Motor neuron (in vitro differentiated cells): ENCODE data around the gene LRRC43. TPM values are rescaled to one million over a fixed set of nuclear protein-coding genes. Genes with fewer than 3 reads are reported as not detected.
"Not testable (repeated sequence)": the region's sequence is repeated elsewhere in the genome, so short reads cannot be mapped to it uniquely, and the experiment has no call there.

Experiments
- ATAC-seq, 8 experiments: fragments of 200-7000 bp; cut with Tn5 transposase; replicated peaks in 6 of 8; 2 replicates each; pipeline ENCODE4 v1.8.0; 2021; ENCODE audit warnings: mild to moderate bottlenecking in 8 of 8, moderate library complexity in 8 of 8
- H3K27ac ChIP-seq, 2 donors: fragments of 250-450 bp; sonication (Bioruptor Pico); 2 replicates each; pipeline ENCODE4 v1.9.0; 2021; ENCODE audit warnings: antibody characterized with exemption in 2 of 2, mild to moderate bottlenecking in 2 of 2, moderate library complexity in 1 of 2
- H3K4me1 ChIP-seq, 2 donors: fragments of 250-450 bp; sonication (Bioruptor Pico); replicated peaks in 1 of 2; 2 replicates each; pipeline ENCODE4 v1.6.1; 2021; ENCODE audit warnings: antibody characterized with exemption in 2 of 2, mild to moderate bottlenecking in 2 of 2, moderate library complexity in 1 of 2
- H3K4me3 ChIP-seq, 5 donors: fragments of 250-450 bp; sonication (Bioruptor Pico); 2 replicates each; pipeline ENCODE4 v1.9.0; 2021; ENCODE audit warnings: antibody characterized with exemption in 5 of 5, mild to moderate bottlenecking in 5 of 5, moderate library complexity in 4 of 5
- WGBS, 10 experiments: fragments of 450-650 bp; shearing (Covaris generic); methylation state at CpG; one replicate each; pipeline ENCODE4 v1.0.0; 2022; 5-methylcytosine and 5-hydroxymethylcytosine counted together
- in situ Hi-C, 9 experiments: fragments of 400-800 bp; cut with MboI; loops; one replicate each; pipeline ENCODE4 v1.15.0; 2021; ENCODE audit warnings: low sequenced_read_pairs in 9 of 9, low pct_unique_long_range_greater_than_20kb in 2 of 9; ENCODE audit not compliant: unreplicated experiment in 9 of 9
- total RNA-seq, 8 experiments: library from RNA; unstranded; fragments of 300-600 nt; gene quantifications; 2 replicates each; pipeline versions ENCODE4 v1.2.3 to v1.2.4, GENCODE V29; 2022

The LRRC43 gene
- total RNA-seq, 8 experiments from 2014 or later: 0.14 to 4.8 (median 1.0) TPM

DNA sequence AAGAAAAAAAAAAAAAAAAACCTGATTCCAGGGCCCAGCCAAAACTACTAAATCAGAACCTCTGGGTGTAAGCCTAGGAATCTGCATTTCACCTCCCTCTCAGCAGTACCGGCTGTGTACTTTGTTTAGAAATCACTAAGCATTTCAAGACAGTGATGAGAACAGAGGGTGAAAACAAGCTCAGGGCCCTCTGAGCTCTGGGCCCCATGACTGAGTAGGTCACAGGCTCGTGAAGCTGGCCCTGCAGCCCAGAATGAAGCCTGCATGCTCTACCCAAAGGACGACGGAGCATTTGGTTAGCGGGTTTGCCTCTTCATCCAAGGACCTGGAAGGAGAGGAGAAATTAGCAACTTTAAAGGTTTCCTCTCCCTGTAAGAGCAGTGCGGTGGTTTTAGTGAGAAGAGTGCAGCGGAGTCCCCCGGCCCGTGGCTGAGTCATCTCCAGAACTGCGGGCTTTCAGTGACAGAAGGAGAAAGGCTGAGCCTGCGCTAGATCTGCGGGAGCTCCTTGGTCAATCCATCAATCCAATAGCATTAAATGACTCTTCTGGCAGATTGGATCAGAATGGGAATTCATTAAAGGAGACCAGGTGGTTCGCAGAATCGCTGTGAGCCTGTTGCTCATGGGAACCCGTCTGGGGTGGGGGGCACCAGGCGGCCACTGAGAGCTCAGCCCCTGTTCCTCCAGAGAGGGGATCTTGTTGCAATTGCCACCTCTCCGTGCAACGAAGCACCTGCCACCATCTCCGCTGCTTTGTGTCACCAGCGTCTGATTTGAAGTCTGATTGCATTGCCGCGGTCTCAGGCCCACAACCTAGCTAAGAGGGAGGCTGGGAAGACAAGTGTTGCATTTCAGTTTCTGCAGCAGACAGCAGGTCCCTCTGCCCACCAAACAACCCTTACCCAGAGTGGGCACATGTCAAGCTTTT is 16.2 kb upstream of the LRRC43 start:
- WGBS, 10 experiments: 50 to 100% (median 70%) methylated on average over 2 to 14 of the region's 22 CpGs; no CpG with 5 or more reads in 1 of the 10 experiments
- Histone ChIP-seq H3K27ac (no peak overlapping the region), H3K4me1 (peaks cover 5 to 9% of the 10 kb centered on the region in 2 donors), H3K4me3 (no peak overlapping the region)
- peak in 5 of 8 experiments; percentile 97 to 98 (median 98) for ATAC-seq
- in situ Hi-C loops: no loop called here

DNA sequence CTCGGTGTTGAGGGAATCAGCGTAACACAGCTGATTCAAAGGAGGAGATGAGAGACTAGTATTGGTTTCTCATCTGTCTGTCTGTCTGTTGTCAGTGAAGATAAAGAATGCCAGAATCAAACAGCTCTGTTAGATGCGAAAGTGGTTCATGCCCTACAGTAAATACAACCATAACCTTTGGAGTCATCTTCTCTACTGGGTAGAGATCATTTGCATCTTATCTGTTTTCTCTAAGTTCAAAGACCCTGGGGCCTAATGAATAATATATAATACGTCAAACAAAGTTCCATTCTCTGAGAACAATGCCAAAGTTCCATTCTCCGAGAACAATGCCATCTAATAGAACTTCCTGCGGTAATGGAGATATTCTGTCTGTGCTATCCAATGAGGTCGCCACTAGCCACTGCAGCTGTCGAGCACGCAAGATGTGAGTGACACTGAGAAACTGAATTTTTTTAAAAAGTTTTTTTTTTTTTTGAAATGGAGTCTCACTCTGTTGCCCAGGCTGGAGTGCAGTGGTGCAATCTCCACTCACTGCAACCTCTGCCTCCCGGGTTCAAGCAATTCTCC is 15.5 kb upstream of the LRRC43 start:
- 50 to 96% (median 88%) methylated on average over 2 to 10 of the region's 10 CpGs; no CpG with 5 or more reads in 1 of the 10 experiments for WGBS, 10 experiments
- no peak for ATAC-seq
- in situ Hi-C loops: no loop called here
- no peak overlapping the region for H3K4me3 ChIP-seq
- peaks cover 5 to 9% of the 10 kb centered on the region in 2 donors for H3K4me1 ChIP-seq
- H3K27ac ChIP-seq: no peak overlapping the region

DNA sequence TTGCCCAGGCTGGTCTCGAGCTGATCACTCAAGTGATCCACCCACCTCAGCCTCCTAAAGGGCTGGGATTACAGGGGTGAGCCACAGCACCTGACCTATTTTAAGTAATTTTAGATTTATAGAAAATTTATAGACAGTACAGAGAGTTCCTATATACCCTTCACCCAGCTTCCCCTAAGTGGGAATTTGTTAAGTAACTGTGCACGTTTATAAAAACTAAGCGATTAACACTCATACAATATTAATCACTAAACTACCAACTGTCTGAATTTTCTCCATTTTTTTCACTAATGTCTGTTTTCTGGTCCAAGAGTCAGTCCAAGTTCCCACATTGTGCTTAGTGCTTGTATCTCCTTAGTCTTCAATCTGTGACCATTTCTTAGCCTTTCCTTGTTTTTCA is 14.4 kb upstream of the LRRC43 start:
- no peak overlapping the region for H3K4me3 ChIP-seq
- in situ Hi-C loops: no loop called here
- H3K27ac ChIP-seq: no peak overlapping the region
- H3K4me1 ChIP-seq: peaks cover 5 to 9% of the 10 kb centered on the region in 2 donors
- 33 to 100% (median 74%) methylated on average over 1 to 3 of the region's 3 CpGs; no CpG with 5 or more reads in 3 of the 10 experiments for WGBS, 10 experiments
- ATAC-seq: no peak

- H3K4me3 ChIP-seq: no peak overlapping the region
- H3K4me1 ChIP-seq: peaks cover 5 to 8% of the 10 kb centered on the region in 2 donors
- ATAC-seq: no peak
- 22 to 100% (median 91%) methylated on average over 1 to 4 of the region's 5 CpGs; no CpG with 5 or more reads in 2 of the 10 experiments for WGBS, 10 experiments
- in situ Hi-C loops: no loop called here
- no peak overlapping the region for H3K27ac ChIP-seq
Observed at GRCh38 chr12:122171399-122171798, 11.5 kb upstream of the LRRC43 start.

DNA sequence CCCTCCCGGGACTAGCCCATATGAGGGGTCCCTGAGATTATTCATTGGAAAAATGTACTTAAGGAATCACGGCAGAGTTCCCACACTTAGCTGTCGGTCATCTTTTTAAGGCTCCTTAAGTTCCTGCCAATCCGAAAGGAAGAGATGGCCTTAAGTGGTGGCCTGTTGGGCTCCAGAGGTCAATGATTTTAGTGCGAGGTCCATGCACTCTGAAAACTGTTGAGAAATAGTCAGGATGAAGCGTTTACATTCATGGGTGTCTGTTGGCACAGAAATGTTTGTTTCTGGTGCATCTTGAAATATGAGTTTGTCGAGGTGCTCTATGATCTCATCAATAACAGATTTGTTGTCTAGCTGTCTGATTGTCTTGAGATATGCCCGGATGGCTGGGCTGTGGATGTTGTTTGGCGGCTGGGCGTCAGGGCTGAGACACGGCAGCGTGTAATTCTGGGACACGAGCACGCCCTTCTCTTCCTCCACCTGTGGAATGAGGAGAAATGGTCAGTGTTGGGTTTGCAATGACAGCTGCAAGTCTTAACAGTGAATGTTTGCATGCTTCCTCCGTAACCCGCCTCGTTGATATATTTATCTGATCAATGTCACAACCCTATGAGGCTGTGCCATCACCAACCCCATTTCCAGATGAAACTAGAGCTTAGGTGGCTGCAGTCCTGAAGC is 10.5 kb upstream of the LRRC43 start:
- 40 to 88% (median 82%) methylated on average over 3 to 11 of the region's 17 CpGs; no CpG with 5 or more reads in 2 of the 10 experiments for WGBS, 10 experiments
- no peak overlapping the region for H3K4me3 ChIP-seq
- H3K4me1 ChIP-seq: peaks cover 0 to under 1% of the 10 kb centered on the region in 2 donors
- in situ Hi-C loops: no loop called here
- no peak overlapping the region for H3K27ac ChIP-seq
- no peak for ATAC-seq

DNA sequence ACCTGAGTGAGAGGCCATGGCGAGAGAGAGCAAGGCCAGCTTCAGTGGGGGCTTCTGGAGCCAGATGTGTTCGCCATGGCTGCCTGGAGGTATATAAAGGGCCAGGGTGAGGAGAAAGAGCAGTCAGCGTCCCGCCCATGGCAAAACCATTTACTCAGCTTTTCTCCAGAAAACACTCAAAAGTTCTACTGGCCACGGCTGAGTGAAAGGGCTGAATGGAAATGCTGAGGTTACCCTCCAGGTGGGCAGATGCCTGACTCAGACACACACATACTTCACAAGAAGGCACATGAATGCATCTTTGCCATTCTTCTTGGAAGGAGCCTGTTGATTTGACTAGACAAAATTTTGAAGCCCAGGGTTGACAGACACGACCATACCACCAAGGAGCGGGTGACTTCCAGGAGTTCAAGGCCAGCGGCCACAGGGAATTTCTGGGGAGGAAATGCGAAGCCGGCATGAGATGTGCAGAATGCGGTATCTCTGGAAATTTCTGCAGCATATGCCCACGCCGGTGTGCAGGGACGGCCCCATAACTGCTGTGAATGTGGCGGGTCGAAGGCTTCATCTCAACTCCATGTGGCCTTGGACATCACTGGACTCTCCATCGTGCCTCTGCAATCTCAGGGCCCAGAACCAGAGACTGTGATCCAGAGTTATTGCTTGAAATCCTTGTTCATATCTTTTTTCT is 8.6 kb upstream of the LRRC43 start, which contains the start of gene IL31:
IL31 (minus strand) TSS at position 67 of the 691 bp plus-strand sequence; CDS start at position 18, 49 bp downstream.
- no peak within 1 kb of the TSS for H3K27ac ChIP-seq
- H3K4me1 ChIP-seq: no peaks in the 10 kb centered on the region
- ATAC-seq: no peak
- in situ Hi-C loops: no loop called here
- no peak within 1 kb of the TSS for H3K4me3 ChIP-seq
- WGBS, 10 experiments: 40 to 100% (median 84%) methylated on average over 1 to 15 of the region's 17 CpGs; no CpG with 5 or more reads in 2 of the 10 experiments

GRCh38 chr12:122176473-122176872 is 6.5 kb upstream of the LRRC43 start:
- H3K4me3 ChIP-seq, H3K4me1 ChIP-seq, H3K27ac ChIP-seq, in situ Hi-C loops, ATAC-seq: not testable (repeated sequence)
- WGBS, 10 experiments: 20 to 100% (median 87%) methylated on average over 1 to 4 of the region's 4 CpGs

DNA sequence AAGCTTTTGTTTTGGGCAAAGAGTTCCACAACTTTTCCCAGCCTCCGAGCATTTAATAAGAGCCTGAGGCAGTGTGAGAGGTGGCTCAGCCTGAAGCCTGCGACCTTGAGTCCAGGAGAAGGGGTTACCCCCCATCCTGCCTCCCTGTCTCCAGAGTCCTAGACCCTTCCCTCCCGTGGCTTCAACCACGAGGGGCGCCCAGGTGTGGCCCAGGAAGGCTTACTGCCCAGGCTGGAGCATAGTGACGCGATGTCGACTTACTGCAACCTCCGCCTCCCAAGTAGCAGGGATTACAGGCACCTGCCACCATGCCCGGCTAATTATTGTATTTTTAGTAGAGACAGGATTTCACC is 641 bp downstream of the LRRC43 start:
- H3K27ac ChIP-seq: no peak overlapping the region
- in situ Hi-C loops: no loop called here
- peak in 2 of 8 experiments; percentile 4 to 13 for ATAC-seq

DNA sequence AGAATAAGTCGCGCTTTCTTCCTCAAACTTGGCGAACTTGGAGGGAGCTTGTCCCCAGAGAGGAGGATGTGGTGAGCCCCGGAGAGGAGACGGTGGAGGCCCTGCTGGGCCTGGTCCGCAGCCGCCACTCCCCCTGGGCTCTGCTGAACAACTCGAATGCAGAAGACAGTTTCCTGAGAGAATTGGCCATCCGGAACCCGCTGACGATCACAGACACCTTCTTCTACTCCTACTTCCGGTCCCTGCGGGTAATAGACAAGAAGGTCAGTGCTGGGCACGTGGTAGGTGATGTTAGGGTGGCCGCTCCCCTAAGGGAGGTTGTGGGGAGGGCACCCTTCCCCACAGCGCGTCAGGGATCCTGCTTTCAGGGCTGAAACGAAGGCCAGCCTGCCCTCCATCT is 1.6 kb downstream of the LRRC43 start:
- peaks cover 0 to 3% of the 10 kb centered on the region in 2 donors for H3K4me1 ChIP-seq
- 79 to 100% (median 90%) methylated on average over 1 to 7 of the region's 18 CpGs; no CpG with 5 or more reads in 1 of the 10 experiments for WGBS, 10 experiments
- no peak overlapping the region for H3K4me3 ChIP-seq
- in situ Hi-C loops: no loop called here
- no peak for ATAC-seq
- H3K27ac ChIP-seq: no peak overlapping the region

More for the DNA sequence above, 641 bp downstream of the LRRC43 start:
- peaks cover 0 to 3% of the 10 kb centered on the region in 2 donors for H3K4me1 ChIP-seq
- H3K4me3 ChIP-seq: peak overlapping the region in 4 of 5 donors; percentile 30 to 43 (median 37)
- WGBS, 10 experiments: 40 to 100% (median 68%) methylated on average over 1 to 8 of the region's 10 CpGs; no CpG with 5 or more reads in 4 of the 10 experiments

DNA sequence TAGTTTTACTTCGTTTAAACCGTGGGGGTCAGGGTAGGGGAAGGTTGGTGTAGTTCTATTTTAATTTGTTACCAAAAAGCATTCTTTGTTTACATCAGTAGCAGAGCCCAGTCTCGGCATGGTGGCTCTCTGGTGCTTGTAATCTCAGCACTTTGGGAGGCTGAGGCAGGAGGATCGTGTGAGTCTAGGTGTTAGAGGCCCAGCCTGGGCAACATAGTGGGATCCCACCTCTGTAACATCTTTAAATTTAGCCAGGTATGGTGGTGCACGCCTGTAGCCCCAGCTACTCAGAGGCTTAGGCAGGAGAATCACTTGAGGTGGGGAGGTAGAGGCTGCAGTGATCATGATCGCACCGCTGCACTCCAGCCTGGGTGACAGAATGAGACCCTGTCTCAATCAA is 2.2 kb downstream of the LRRC43 start:
- ATAC-seq: no peak
- 34 to 100% (median 80%) methylated on average over 1 to 6 of the region's 7 CpGs; no CpG with 5 or more reads in 2 of the 10 experiments for WGBS, 10 experiments
- Histone ChIP-seq H3K4me3 (no peak overlapping the region), H3K27ac (no peak overlapping the region), H3K4me1 (peaks cover 0 to 3% of the 10 kb centered on the region in 2 donors)
- in situ Hi-C loops: no loop called here

- Histone ChIP-seq H3K4me1 (peaks cover 0 to 3% of the 10 kb centered on the region in 2 donors), H3K27ac (no peak overlapping the region), H3K4me3 (no peak overlapping the region)
- in situ Hi-C loops: no loop called here
- WGBS, 10 experiments: 50 to 100% (median 76%) methylated on average over 1 to 3 of the region's 10 CpGs; no CpG with 5 or more reads in 3 of the 10 experiments
- no peak for ATAC-seq
Observed at GRCh38 chr12:122185494-122186082, 2.7 kb downstream of the LRRC43 start.

DNA sequence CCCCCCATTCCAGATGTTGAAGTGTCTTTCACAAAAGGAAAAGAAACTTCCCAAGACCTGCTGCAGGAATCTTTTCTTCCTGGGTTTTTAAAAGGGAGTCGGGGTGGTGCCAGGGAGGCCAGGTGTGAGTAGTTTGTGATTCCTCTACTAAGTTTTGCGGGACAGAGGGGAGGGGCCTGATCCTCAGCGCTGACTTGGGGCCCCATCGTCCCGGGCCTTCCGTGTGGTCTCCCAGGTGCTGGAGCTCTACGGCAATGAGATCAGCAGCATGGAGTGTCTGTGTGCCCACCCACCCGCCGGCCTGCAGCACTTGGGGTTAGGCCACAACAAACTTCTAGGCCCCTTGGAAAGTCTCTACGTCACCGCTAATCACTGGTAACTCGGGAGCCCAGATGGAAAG is 4.5 kb downstream of the LRRC43 start:
- no peak for ATAC-seq
- no peak overlapping the region for H3K4me3 ChIP-seq
- peaks cover 0 to 3% of the 10 kb centered on the region in 2 donors for H3K4me1 ChIP-seq
- no peak overlapping the region for H3K27ac ChIP-seq
- in situ Hi-C loops: no loop called here
- 33 to 93% (median 72%) methylated on average over 1 to 12 of the region's 12 CpGs; no CpG with 5 or more reads in 4 of the 10 experiments for WGBS, 10 experiments
